GM11168 (cell line): ENCODE measurements around the gene PMIS2.

Experiments
- in situ Hi-C: fragments of 300-500 bp; cut with MboI; formaldehyde crosslinking; loops from one replicate; pipeline ENCODE4 v1.12.0; 2022; ENCODE audit warnings: low sequenced_read_pairs; ENCODE audit not compliant: unreplicated experiment

PMIS2 gene

GRCh38 chr19:35556025-35556590 lies 29.9 kb upstream of the PMIS2 start:
- in situ Hi-C loops: no loop called here

GRCh38 chr19:35556846-35557538 lies 29.0 kb upstream of the PMIS2 start:
- in situ Hi-C loops: no loop called here

- in situ Hi-C loops: no loop called here
Measured at GRCh38 chr19:35557539-35558399, 28.2 kb upstream of the PMIS2 start.

GRCh38 chr19:35558400-35559280 lies 27.3 kb upstream of the PMIS2 start:
- in situ Hi-C loops: no loop called here

GRCh38 chr19:35559281-35559659 lies 26.7 kb upstream of the PMIS2 start:
- in situ Hi-C loops: no loop called here

GRCh38 chr19:35559781-35560180 lies 26.2 kb upstream of the PMIS2 start:
- in situ Hi-C loops: no loop called here

GRCh38 chr19:35560271-35560670 lies 25.7 kb upstream of the PMIS2 start:
- in situ Hi-C loops: no loop called here

GRCh38 chr19:35560677-35561076 lies 25.3 kb upstream of the PMIS2 start:
- in situ Hi-C loops: no loop called here

- in situ Hi-C loops: no loop called here
Measured at GRCh38 chr19:35561436-35561835, 24.5 kb upstream of the PMIS2 start.

GRCh38 chr19:35562336-35562735 lies 23.6 kb upstream of the PMIS2 start:
- in situ Hi-C loops: no loop called here

GRCh38 chr19:35562776-35563175 lies 23.2 kb upstream of the PMIS2 start:
- in situ Hi-C loops: no loop called here

- in situ Hi-C loops: no loop called here
Measured at GRCh38 chr19:35563207-35563829, 22.7 kb upstream of the PMIS2 start, which contains the start of gene ATP4A. Gene ATP4A (minus strand): TSS chr19:35563658. CDS start chr19:35563629, 29 bp downstream.

GRCh38 chr19:35565016-35565856 lies 20.7 kb upstream of the PMIS2 start:
- in situ Hi-C loops: no loop called here

- in situ Hi-C loops: no loop called here
Measured at GRCh38 chr19:35566738-35567137, 19.2 kb upstream of the PMIS2 start.

- in situ Hi-C loops: no loop called here
Measured at GRCh38 chr19:35569281-35569781, 16.6 kb upstream of the PMIS2 start.

GRCh38 chr19:35571406-35571965 lies 14.5 kb upstream of the PMIS2 start:
- in situ Hi-C loops: no loop called here

- in situ Hi-C loops: no loop called here
Measured at GRCh38 chr19:35577918-35578317, 8.1 kb upstream of the PMIS2 start.

- in situ Hi-C loops: no loop called here
Measured at GRCh38 chr19:35578707-35579106, 7.3 kb upstream of the PMIS2 start.
